MM.1S (cell line): ENCODE data around the gene TSHZ1.

Source experiments
- CTCF ChIP-seq: fragments of 300-600 bp; sonication (generic); IDR thresholded peaks from 2 replicates; pipeline ENCODE4 v1.5.1; 2016; ENCODE audit warnings: antibody characterized with exemption, low read length, mixed read lengths
- EZH2phosphoT487 ChIP-seq: fragments of 300-600 bp; sonication (generic); IDR thresholded peaks from 2 replicates; pipeline ENCODE4 v1.6.1; 2018; ENCODE audit warnings: antibody characterized with exemption, low read length

GRCh38 chr18:75221397-75221796 lies 10.8 kb downstream of the TSHZ1 start:
- no peak for TF ChIP-seq CTCF
- TF ChIP-seq EZH2phosphoT487 = no peak
